ENCODE data around the gene ZNF423.
"Not testable (repeated sequence)": the region's sequence is repeated elsewhere in the genome, so short reads cannot be mapped to it uniquely, and the experiment has no call there.

ZNF423 gene

GRCh38 chr16:49871824-49872223, 15.9 kb upstream of the ZNF423 start:
- not testable (repeated sequence) for DNase-seq (ENCODE audit: low read depth in 2 of 2)

- DNase-seq (ENCODE audit: low read depth in 2 of 2) = no peak
Measured at GRCh38 chr16:49869731-49870130, 13.8 kb upstream of the ZNF423 start.

- no peak for DNase-seq (ENCODE audit: low read depth in 2 of 2)
Measured at GRCh38 chr16:49867796-49868668, 12.1 kb upstream of the ZNF423 start.

- DNase-seq (ENCODE audit: low read depth in 2 of 2) = no peak
Measured at GRCh38 chr16:49867234-49867633, 11.3 kb upstream of the ZNF423 start.

GRCh38 chr16:49866595-49867071, 10.7 kb upstream of the ZNF423 start:
- no peak for DNase-seq (ENCODE audit: low read depth in 2 of 2)

GRCh38 chr16:49862694-49863093, 6.8 kb upstream of the ZNF423 start:
- no peak for DNase-seq (ENCODE audit: low read depth in 2 of 2)

- DNase-seq (ENCODE audit: low read depth in 2 of 2) = no peak
Measured at GRCh38 chr16:49861299-49861698, 5.4 kb upstream of the ZNF423 start.

- DNase-seq (ENCODE audit: low read depth in 2 of 2) = no peak
Measured at GRCh38 chr16:49860593-49860992, 4.7 kb upstream of the ZNF423 start.

GRCh38 chr16:49859125-49859811, 3.4 kb upstream of the ZNF423 start:
- DNase-seq (ENCODE audit: low read depth in 2 of 2) = no peak

- peak; percentile 11 to 45 for DNase-seq (ENCODE audit: low read depth in 2 of 2)
Measured at GRCh38 chr16:49858200-49859124, 2.5 kb upstream of the ZNF423 start.

- DNase-seq (ENCODE audit: low read depth in 2 of 2) = no peak
Measured at GRCh38 chr16:49857423-49858181, 1.7 kb upstream of the ZNF423 start.

- no peak for DNase-seq (ENCODE audit: low read depth in 2 of 2)
Measured at GRCh38 chr16:49856672-49857330, 889 bp upstream of the ZNF423 start.

- peak; percentile 18 to 53 for DNase-seq (ENCODE audit: low read depth in 2 of 2)
Measured at GRCh38 chr16:49855280-49855821, 561 bp downstream of the ZNF423 start.

- DNase-seq (ENCODE audit: low read depth in 2 of 2) = no peak
Measured at GRCh38 chr16:49854796-49855203, 1.1 kb downstream of the ZNF423 start.

GRCh38 chr16:49854188-49854795, 1.6 kb downstream of the ZNF423 start:
- DNase-seq (ENCODE audit: low read depth in 2 of 2) = no peak

- DNase-seq (ENCODE audit: low read depth in 2 of 2) = no peak
Measured at GRCh38 chr16:49852279-49852678, 3.6 kb downstream of the ZNF423 start.

GRCh38 chr16:49851468-49851787, 4.5 kb downstream of the ZNF423 start:
- DNase-seq (ENCODE audit: low read depth in 2 of 2) = no peak

GRCh38 chr16:49850558-49851467, 5.1 kb downstream of the ZNF423 start:
- no peak for DNase-seq (ENCODE audit: low read depth in 2 of 2)

GRCh38 chr16:49849754-49850108, 6.2 kb downstream of the ZNF423 start:
- DNase-seq (ENCODE audit: low read depth in 2 of 2) = no peak
